HCT116 (cell line): ENCODE results near the gene CACNA1E. TPM values are rescaled to one million over a fixed set of nuclear protein-coding genes. Genes with fewer than 3 reads are reported as not detected.

Experiments
- ATAC-seq: fragments of 200-7000 bp; cut with Tn5 transposase; 2 replicates; pipeline ENCODE4 v1.9.1; 2020; ENCODE audit warnings: mild to moderate bottlenecking, moderate library complexity
- BruUV-seq: library from RNA; stranded (reverse); fragments of 400-500 nt; replicated peaks from 2 replicates; lab custom pipeline; 2021; lab: Mats Ljungman, UMichigan
- CTCF ChIA-PET: fragments of 300-600 bp; sonication (Branson Sonifier 250); formaldehyde crosslinking; loops from one replicate; lab custom pipeline; 2021; ENCODE audit warnings: antibody characterized with exemption; lab: Charles Lee
- POLR2A ChIA-PET: fragments of 300-600, 350-600 bp; sonication (Branson Sonifier 250); formaldehyde crosslinking; loops from one replicate; lab custom pipeline; 2021; ENCODE audit warnings: antibody characterized with exemption; lab: Charles Lee
- RAD21 ChIA-PET, 2 experiments: fragments of 300-600 bp; sonication (Branson Sonifier 250); formaldehyde crosslinking; loops; one replicate each; lab custom pipeline; 2023; ENCODE audit warnings: low total read pairs in 2 of 2; ENCODE audit not compliant: uncharacterized antibody in 2 of 2, unreplicated experiment in 2 of 2, low non-redundant PET in 1 of 2; lab: Charles Lee
- DNase-seq: peaks from one replicate; pipeline ENCODE4 v3.0.0-alpha.2; 2010; ENCODE audit warnings: low read depth, low spot score
- H2AFZ ChIP-seq: fragments of 200-600 bp; shearing (Covaris generic), sonication (generic); 2 replicates; pipeline ENCODE4 v1.6.1; 2017; ENCODE audit warnings: low read depth, mixed run types, mixed read lengths, antibody characterized with exemption, low read length; ENCODE audit not compliant: poor library complexity, severe bottlenecking
- H3K27ac ChIP-seq: 2 replicates; pipeline ENCODE4 v1.5.1; 2012; ENCODE audit warnings: low read depth, low read length
- H3K27me3 ChIP-seq: fragments of 200-600 bp; sonication (generic); 2 replicates; pipeline ENCODE4 v1.6.1; 2016; ENCODE audit warnings: mixed run types, low read length, mixed read lengths; ENCODE audit not compliant: insufficient read depth
- H3K36me3 ChIP-seq, 2 experiments: fragments of 200-500 bp in 1 of 2; fragments of 200-600 bp in 1 of 2; sonication (Bioruptor generic) in 1 of 2; sonication (generic) in 1 of 2; 2 replicates each; pipeline versions ENCODE4 v1.5.1 to v1.6.1; 2014 to 2016; ENCODE audit warnings: low read length in 2 of 2, inconsistent platforms in 1 of 2, mixed read lengths in 1 of 2, mixed run types in 1 of 2; ENCODE audit not compliant: insufficient read depth in 2 of 2, control insufficient read depth in 1 of 2
- H3K4me1 ChIP-seq, 2 experiments: fragments of 200-600 bp in 1 of 2; sonication (generic) in 1 of 2; 2 replicates each; pipeline versions ENCODE4 v1.5.1 to v1.6.1; 2012 to 2017; ENCODE audit warnings: low read length in 2 of 2, inconsistent platforms in 1 of 2, mild to moderate bottlenecking in 1 of 2, mixed read lengths in 1 of 2, mixed run types in 1 of 2, moderate library complexity in 1 of 2; ENCODE audit not compliant: insufficient read depth in 2 of 2, control insufficient read depth in 1 of 2
- H3K4me2 ChIP-seq: fragments of 200-600 bp; sonication (generic); 2 replicates; pipeline ENCODE4 v1.6.1; 2017; ENCODE audit warnings: mixed run types, low read length, mixed read lengths
- H3K4me3 ChIP-seq, 2 experiments: fragments of 200-600 bp in 1 of 2; sonication (generic) in 1 of 2; replicated peaks in 1 of 2; 2 replicates each; pipeline ENCODE4 v1.5.1; 2011 to 2016; ENCODE audit warnings: low read length in 2 of 2, control low read depth in 1 of 2, low read depth in 1 of 2, mild to moderate bottlenecking in 1 of 2, mixed read lengths in 1 of 2, mixed run types in 1 of 2
- H3K79me2 ChIP-seq: fragments of 200-600 bp; sonication (generic); 2 replicates; pipeline ENCODE4 v1.6.1; 2017; ENCODE audit warnings: mild to moderate bottlenecking, mixed run types, low read length, moderate library complexity, mixed read lengths; ENCODE audit not compliant: insufficient read depth
- H3K9ac ChIP-seq: fragments of 200-600 bp; sonication (generic); 2 replicates; pipeline ENCODE4 v1.6.1; 2016; ENCODE audit warnings: low read length, mixed read lengths
- H3K9me2 ChIP-seq: fragments of 200-600 bp; sonication (generic), shearing (Covaris generic); 2 replicates; pipeline ENCODE4 v1.6.1; 2017; ENCODE audit warnings: mixed run types, mild to moderate bottlenecking, moderate library complexity; ENCODE audit not compliant: insufficient read depth
- H3K9me3 ChIP-seq, 2 experiments: fragments of 200-500 bp in 1 of 2; fragments of 200-600 bp in 1 of 2; sonication (Bioruptor generic) in 1 of 2; sonication (generic) in 1 of 2; 2 replicates each; pipeline ENCODE4 v1.6.1; 2014 to 2017; ENCODE audit warnings: low read length in 2 of 2, mixed read lengths in 2 of 2, inconsistent platforms in 1 of 2, low read depth in 1 of 2, mild to moderate bottlenecking in 1 of 2, mixed run types in 1 of 2, moderate library complexity in 1 of 2; ENCODE audit not compliant: control insufficient read depth in 1 of 2, insufficient read depth in 1 of 2
- H4K20me1 ChIP-seq: fragments of 200-600 bp; sonication (generic), shearing (Covaris generic); 2 replicates; pipeline ENCODE4 v1.6.1; 2017; ENCODE audit warnings: mixed run types, mild to moderate bottlenecking, moderate library complexity; ENCODE audit not compliant: insufficient read depth
- CBX3 ChIP-seq: IDR thresholded peaks from 2 replicates; pipeline ENCODE4 v1.6.1; 2012; ENCODE audit warnings: low read depth
- CEBPB ChIP-seq: IDR thresholded peaks from 2 replicates; pipeline ENCODE4 v1.6.1; 2012; ENCODE audit warnings: low read depth
- RAD21 ChIP-seq: IDR thresholded peaks from 2 replicates; pipeline ENCODE4 v1.6.1; 2012; ENCODE audit warnings: low read depth, mild to moderate bottlenecking
- SIN3A ChIP-seq: IDR thresholded peaks from 2 replicates; pipeline ENCODE4 v1.6.1; 2012; ENCODE audit warnings: low read depth
- SRF ChIP-seq: IDR thresholded peaks from 2 replicates; pipeline ENCODE4 v1.6.1; 2012; ENCODE audit warnings: low read depth
- TCF7L2 ChIP-seq: IDR thresholded peaks from 2 replicates; pipeline ENCODE4 v1.7.0; 2011; ENCODE audit warnings: borderline replicate concordance, inconsistent platforms; ENCODE audit not compliant: insufficient read depth, insufficient read length; ENCODE audit errors: extremely low read depth
- YY1 ChIP-seq: IDR thresholded peaks from 2 replicates; pipeline ENCODE4 v1.6.1; 2011; ENCODE audit warnings: low read length, low read depth, moderate library complexity, mild to moderate bottlenecking; ENCODE audit not compliant: insufficient replicate concordance; ENCODE audit errors: extremely low read depth
- ZFX ChIP-seq: fragments of 450-650 bp; IDR thresholded peaks from 2 replicates; pipeline ENCODE4 v1.6.1; 2017
- ZNF274 ChIP-seq: fragments of 200-500 bp; sonication (Bioruptor generic); IDR thresholded peaks from 2 replicates; pipeline ENCODE4 v1.6.1; 2014; ENCODE audit warnings: mild to moderate bottlenecking, low read depth, low read length, inconsistent platforms
- intact Hi-C: fragments of 100-400 bp; cut with micrococcal nuclease; formaldehyde crosslinking; loops from 2 replicates; pipeline ENCODE4 v1.10.0; 2022
- total RNA-seq: library from RNA; stranded (reverse); gene quantifications from one replicate; pipeline ENCODE4 v1.2.1, GENCODE V29; 2021; ENCODE audit not compliant: unreplicated experiment
- TF ChIP-seq, protein P1 (sequence below), 3 experiments: fragments of 200-600 bp in 1 of 3; sonication (generic) in 1 of 3; IDR thresholded peaks in 2 of 3; conservative IDR thresholded peaks in 1 of 3; 2 replicates each; pipeline ENCODE4 v1.5.1; 2012 to 2017; ENCODE audit warnings: low read depth in 2 of 3, low read length in 2 of 3, antibody characterized with exemption in 1 of 3, borderline replicate concordance in 1 of 3, control low read depth in 1 of 3, mild to moderate bottlenecking in 1 of 3, mixed read lengths in 1 of 3, mixed run types in 1 of 3, moderate library complexity in 1 of 3; ENCODE audit not compliant: insufficient read depth in 1 of 3
- TF ChIP-seq, protein P2 (sequence below): IDR thresholded peaks from 2 replicates; pipeline ENCODE4 v1.6.1; 2012
- TF ChIP-seq, protein P3 (sequence below): IDR thresholded peaks from 2 replicates; pipeline ENCODE4 v1.6.1; 2012
- TF ChIP-seq, protein P4 (sequence below): IDR thresholded peaks from 2 replicates; pipeline ENCODE4 v1.6.1; 2012; ENCODE audit warnings: low read depth

Gene CACNA1E
- total RNA-seq, 1 experiment from 2014 or later, result 0.02 TPM

DNA sequence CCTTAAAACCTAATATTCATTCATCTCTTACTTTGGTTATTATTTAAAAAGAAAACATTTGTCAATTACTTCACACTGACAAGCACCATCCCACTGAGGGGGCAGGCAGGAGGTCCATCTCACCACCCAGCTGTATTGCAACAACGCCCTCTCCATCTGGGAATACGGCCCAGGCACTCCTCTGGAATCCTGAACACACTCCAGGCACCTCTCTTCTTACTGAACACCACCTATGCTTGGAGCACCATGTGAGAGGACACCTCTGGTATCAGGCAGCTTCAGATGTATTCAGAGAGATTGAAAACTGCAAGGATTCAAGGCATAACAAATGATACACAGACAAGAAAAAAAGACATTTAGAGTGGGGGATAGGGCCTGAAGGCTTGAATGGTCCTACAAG is 147.1 kb downstream of the CACNA1E start:
- POLR2A ChIA-PET, result no interaction called here
- no peak overlapping the region for H3K4me3 ChIP-seq
- H3K36me3 ChIP-seq, result no peaks in the 10 kb centered on the region
- intact Hi-C loops, result no loop called here
- CTCF ChIA-PET, result no interaction called here
- no peaks in the 10 kb centered on the region for H3K79me2 ChIP-seq
- no peak overlapping the region for H2AFZ ChIP-seq
- BruUV-seq, result no TSS peak
- RAD21 ChIA-PET, result no interaction called here
- TF ChIP-seq YY1, result no peak
- TF ChIP-seq ZNF274, result no peak
- TF ChIP-seq, protein P1, sequence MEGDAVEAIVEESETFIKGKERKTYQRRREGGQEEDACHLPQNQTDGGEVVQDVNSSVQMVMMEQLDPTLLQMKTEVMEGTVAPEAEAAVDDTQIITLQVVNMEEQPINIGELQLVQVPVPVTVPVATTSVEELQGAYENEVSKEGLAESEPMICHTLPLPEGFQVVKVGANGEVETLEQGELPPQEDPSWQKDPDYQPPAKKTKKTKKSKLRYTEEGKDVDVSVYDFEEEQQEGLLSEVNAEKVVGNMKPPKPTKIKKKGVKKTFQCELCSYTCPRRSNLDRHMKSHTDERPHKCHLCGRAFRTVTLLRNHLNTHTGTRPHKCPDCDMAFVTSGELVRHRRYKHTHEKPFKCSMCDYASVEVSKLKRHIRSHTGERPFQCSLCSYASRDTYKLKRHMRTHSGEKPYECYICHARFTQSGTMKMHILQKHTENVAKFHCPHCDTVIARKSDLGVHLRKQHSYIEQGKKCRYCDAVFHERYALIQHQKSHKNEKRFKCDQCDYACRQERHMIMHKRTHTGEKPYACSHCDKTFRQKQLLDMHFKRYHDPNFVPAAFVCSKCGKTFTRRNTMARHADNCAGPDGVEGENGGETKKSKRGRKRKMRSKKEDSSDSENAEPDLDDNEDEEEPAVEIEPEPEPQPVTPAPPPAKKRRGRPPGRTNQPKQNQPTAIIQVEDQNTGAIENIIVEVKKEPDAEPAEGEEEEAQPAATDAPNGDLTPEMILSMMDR (IDR thresholded peaks at IDR 0.05 in 2 of 3, conservative IDR thresholded peaks at IDR 0.05 in 1 of 3; ENCODE audit: borderline replicate concordance in 1 of 3, insufficient read depth in 1 of 3, low read depth in 2 of 3, low read length in 2 of 3), result no peak
- no peaks in the 10 kb centered on the region for H3K9me3 ChIP-seq
- H3K9me2 ChIP-seq, result no peaks in the 10 kb centered on the region
- no peak overlapping the region for H3K27ac ChIP-seq
- peaks cover 7% of the 10 kb centered on the region for H3K27me3 ChIP-seq
- no peak overlapping the region for H3K4me2 ChIP-seq
- H3K4me1 ChIP-seq, result no peaks in the 10 kb centered on the region
- H4K20me1 ChIP-seq, result no peaks in the 10 kb centered on the region
- DNase-seq, result no peak
- no peak overlapping the region for H3K9ac ChIP-seq
- no peak for ATAC-seq

DNA sequence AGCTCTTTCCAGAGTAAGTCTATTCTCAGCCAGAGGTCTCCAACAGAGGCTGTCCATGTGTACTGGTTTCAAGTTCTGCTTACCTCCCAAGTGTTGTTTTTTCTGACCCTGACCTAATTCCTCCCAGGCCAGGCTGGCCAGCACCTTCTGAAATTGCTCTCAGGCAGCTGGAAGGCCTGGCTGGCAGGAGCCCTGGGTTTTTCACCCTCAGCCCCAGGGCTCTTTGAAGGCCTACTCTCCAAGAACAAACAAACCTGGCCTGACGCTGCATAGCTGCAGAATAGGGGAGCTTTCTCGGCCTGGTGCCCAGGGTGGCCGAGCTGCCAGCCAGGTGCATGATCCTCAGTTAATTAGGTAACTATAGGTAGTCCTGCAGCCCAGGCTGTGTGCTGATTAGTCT is 147.5 kb downstream of the CACNA1E start:
- Histone ChIP-seq H3K27ac (no peak overlapping the region), H3K36me3 (no peaks in the 10 kb centered on the region), H3K9me2 (no peaks in the 10 kb centered on the region), H3K4me1 (no peaks in the 10 kb centered on the region), H3K4me3 (no peak overlapping the region), H3K27me3 (peaks cover 3% of the 10 kb centered on the region; the same call in 1 of the 2 replicates), H4K20me1 (no peaks in the 10 kb centered on the region), H3K9me3 (no peaks in the 10 kb centered on the region), H2AFZ (no peak overlapping the region), H3K4me2 (no peak overlapping the region), H3K79me2 (no peaks in the 10 kb centered on the region), H3K9ac (no peak overlapping the region)
- no peak for ATAC-seq
- ChIA-PET CTCF (no interaction called here), RAD21 (no interaction called here), POLR2A (no interaction called here)
- no TSS peak for BruUV-seq
- no peak for TF ChIP-seq TCF7L2
- TF ChIP-seq, protein P2, sequence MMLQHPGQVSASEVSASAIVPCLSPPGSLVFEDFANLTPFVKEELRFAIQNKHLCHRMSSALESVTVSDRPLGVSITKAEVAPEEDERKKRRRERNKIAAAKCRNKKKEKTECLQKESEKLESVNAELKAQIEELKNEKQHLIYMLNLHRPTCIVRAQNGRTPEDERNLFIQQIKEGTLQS, result no peak
- no peak for TF ChIP-seq CBX3
- TF ChIP-seq RAD21, result no peak
- no peak for TF ChIP-seq CEBPB
- no peak for TF ChIP-seq ZFX
- TF ChIP-seq, protein P3, sequence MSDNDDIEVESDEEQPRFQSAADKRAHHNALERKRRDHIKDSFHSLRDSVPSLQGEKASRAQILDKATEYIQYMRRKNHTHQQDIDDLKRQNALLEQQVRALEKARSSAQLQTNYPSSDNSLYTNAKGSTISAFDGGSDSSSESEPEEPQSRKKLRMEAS, result no peak
- no peak for TF ChIP-seq SRF
- TF ChIP-seq SIN3A, result no peak
- TF ChIP-seq, protein P4, sequence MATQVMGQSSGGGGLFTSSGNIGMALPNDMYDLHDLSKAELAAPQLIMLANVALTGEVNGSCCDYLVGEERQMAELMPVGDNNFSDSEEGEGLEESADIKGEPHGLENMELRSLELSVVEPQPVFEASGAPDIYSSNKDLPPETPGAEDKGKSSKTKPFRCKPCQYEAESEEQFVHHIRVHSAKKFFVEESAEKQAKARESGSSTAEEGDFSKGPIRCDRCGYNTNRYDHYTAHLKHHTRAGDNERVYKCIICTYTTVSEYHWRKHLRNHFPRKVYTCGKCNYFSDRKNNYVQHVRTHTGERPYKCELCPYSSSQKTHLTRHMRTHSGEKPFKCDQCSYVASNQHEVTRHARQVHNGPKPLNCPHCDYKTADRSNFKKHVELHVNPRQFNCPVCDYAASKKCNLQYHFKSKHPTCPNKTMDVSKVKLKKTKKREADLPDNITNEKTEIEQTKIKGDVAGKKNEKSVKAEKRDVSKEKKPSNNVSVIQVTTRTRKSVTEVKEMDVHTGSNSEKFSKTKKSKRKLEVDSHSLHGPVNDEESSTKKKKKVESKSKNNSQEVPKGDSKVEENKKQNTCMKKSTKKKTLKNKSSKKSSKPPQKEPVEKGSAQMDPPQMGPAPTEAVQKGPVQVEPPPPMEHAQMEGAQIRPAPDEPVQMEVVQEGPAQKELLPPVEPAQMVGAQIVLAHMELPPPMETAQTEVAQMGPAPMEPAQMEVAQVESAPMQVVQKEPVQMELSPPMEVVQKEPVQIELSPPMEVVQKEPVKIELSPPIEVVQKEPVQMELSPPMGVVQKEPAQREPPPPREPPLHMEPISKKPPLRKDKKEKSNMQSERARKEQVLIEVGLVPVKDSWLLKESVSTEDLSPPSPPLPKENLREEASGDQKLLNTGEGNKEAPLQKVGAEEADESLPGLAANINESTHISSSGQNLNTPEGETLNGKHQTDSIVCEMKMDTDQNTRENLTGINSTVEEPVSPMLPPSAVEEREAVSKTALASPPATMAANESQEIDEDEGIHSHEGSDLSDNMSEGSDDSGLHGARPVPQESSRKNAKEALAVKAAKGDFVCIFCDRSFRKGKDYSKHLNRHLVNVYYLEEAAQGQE, result no peak
- DNase-seq, result no peak
- intact Hi-C loops, result no loop called here
